Neural cell (in vitro differentiated cells): Measurements from ENCODE around the gene PMPCA. TPM values are rescaled to one million over a fixed set of nuclear protein-coding genes. Genes with fewer than 3 reads are reported as not detected.

Experiments used
- H2AFZ ChIP-seq: fragments of 200-600, 300-800 bp; sonication (generic), shearing (Covaris generic); 2 replicates; pipeline ENCODE4 v1.6.0; 2014; ENCODE audit warnings: low read depth, mild to moderate bottlenecking, antibody characterized with exemption, low read length, moderate library complexity
- H3F3A ChIP-seq: fragments of 200-600 bp; shearing (Covaris generic); 2 replicates; pipeline ENCODE4 v1.6.1; 2016; ENCODE audit warnings: mild to moderate bottlenecking, moderate library complexity, mixed read lengths, antibody characterized with exemption, low read length; ENCODE audit not compliant: insufficient read depth, poor library complexity, severe bottlenecking
- H3K27ac ChIP-seq: fragments of 200-600, 300-800 bp; sonication (generic), shearing (Covaris generic); 2 replicates; pipeline ENCODE4 v1.5.1; 2014; ENCODE audit warnings: mild to moderate bottlenecking, low read length, moderate library complexity
- H3K27me3 ChIP-seq: fragments of 300-800, 200-600 bp; sonication (generic), shearing (Covaris generic); 2 replicates; pipeline ENCODE4 v1.6.0; 2014; ENCODE audit warnings: mild to moderate bottlenecking, low read depth, low read length, moderate library complexity; ENCODE audit not compliant: insufficient read depth
- H3K36me3 ChIP-seq: fragments of 300-800, 200-600 bp; sonication (generic), shearing (Covaris generic); 2 replicates; pipeline ENCODE4 v1.5.1; 2014; ENCODE audit warnings: mild to moderate bottlenecking, antibody characterized with exemption, low read length, moderate library complexity; ENCODE audit not compliant: insufficient read depth
- H3K4me2 ChIP-seq: fragments of 300-800, 200-600 bp; sonication (generic), shearing (Covaris generic); 2 replicates; pipeline ENCODE4 v1.6.0; 2014; ENCODE audit warnings: mild to moderate bottlenecking, low read length
- H3K4me3 ChIP-seq: fragments of 300-800, 200-600 bp; sonication (generic), shearing (Covaris generic); 2 replicates; pipeline ENCODE4 v1.5.1; 2014; ENCODE audit warnings: mild to moderate bottlenecking, low read length, moderate library complexity
- H3K79me2 ChIP-seq: fragments of 200-600 bp; shearing (Covaris generic); replicated peaks from 2 replicates; pipeline ENCODE4 v1.6.0; 2014; ENCODE audit warnings: mild to moderate bottlenecking, low read length, moderate library complexity; ENCODE audit not compliant: insufficient read depth
- H3K9ac ChIP-seq: fragments of 300-800, 200-600 bp; sonication (generic), shearing (Covaris generic); 2 replicates; pipeline ENCODE4 v1.6.1; 2016; ENCODE audit warnings: mild to moderate bottlenecking, low read length, mixed read lengths
- H3K9me2 ChIP-seq: fragments of 200-600 bp; shearing (Covaris generic); 2 replicates; pipeline ENCODE4 v1.6.1; 2016; ENCODE audit warnings: mild to moderate bottlenecking, low read length, mixed read lengths; ENCODE audit not compliant: insufficient read depth
- H3K9me3 ChIP-seq: fragments of 200-600, 300-800 bp; sonication (generic), shearing (Covaris generic); 2 replicates; pipeline ENCODE4 v1.6.1; 2016; ENCODE audit warnings: mild to moderate bottlenecking, mixed run types, low read length, moderate library complexity, mixed read lengths
- H4K20me1 ChIP-seq: fragments of 200-600 bp; shearing (Covaris generic); 2 replicates; pipeline ENCODE4 v1.6.1; 2016; ENCODE audit warnings: mild to moderate bottlenecking, mixed run types; ENCODE audit not compliant: insufficient read depth
- EP300 ChIP-seq: fragments of 450-650 bp; conservative IDR thresholded peaks from 2 replicates; pipeline ENCODE4 v1.6.1; 2014; ENCODE audit warnings: antibody characterized with exemption, mild to moderate bottlenecking, moderate library complexity; ENCODE audit not compliant: poor library complexity, severe bottlenecking
- EZH2 ChIP-seq: fragments of 200-600, 300-800 bp; shearing (Covaris generic), sonication (generic); IDR thresholded peaks from 2 replicates; pipeline ENCODE4 v1.6.1; 2014; ENCODE audit warnings: antibody characterized with exemption, low read length, borderline replicate concordance, mild to moderate bottlenecking; ENCODE audit not compliant: insufficient read depth, poor library complexity, severe bottlenecking
- MXI1 ChIP-seq: fragments of 450-650 bp; conservative IDR thresholded peaks from 2 replicates; pipeline ENCODE4 v1.6.1; 2014; ENCODE audit warnings: antibody characterized with exemption, mild to moderate bottlenecking; ENCODE audit not compliant: poor library complexity, severe bottlenecking
- POLR2AphosphoS5 ChIP-seq: IDR thresholded peaks from 2 replicates; pipeline ENCODE4 v1.6.1; 2012
- RAD21 ChIP-seq: fragments of 450-650 bp; conservative IDR thresholded peaks from 2 replicates; pipeline ENCODE4 v1.6.1; 2014; ENCODE audit warnings: antibody characterized with exemption, mild to moderate bottlenecking, moderate library complexity
- REST ChIP-seq: IDR thresholded peaks from 2 replicates; pipeline ENCODE4 v1.6.1; 2012; ENCODE audit warnings: borderline replicate concordance
- SMC3 ChIP-seq: fragments of 450-650 bp; conservative IDR thresholded peaks from 2 replicates; pipeline ENCODE4 v1.6.1; 2014; ENCODE audit warnings: antibody characterized with exemption, mild to moderate bottlenecking, moderate library complexity; ENCODE audit not compliant: poor library complexity
- TAF1 ChIP-seq: IDR thresholded peaks from 2 replicates; pipeline ENCODE4 v1.6.1; 2012; ENCODE audit warnings: low read depth
- polyA plus RNA-seq: library from polyadenylated mRNA; depleted of rRNA; stranded (reverse); fragments of >200 nt; gene quantifications from 2 replicates; pipeline ENCODE4 v1.2.3, GENCODE V29; 2014

PMPCA gene
- polyA plus RNA-seq, 1 donor from 2014 or later, result 61.3 TPM

GRCh38 chr9:136443687-136444086 lies 33.2 kb downstream of the PMPCA start:
- H3F3A ChIP-seq, result no peaks in the 10 kb centered on the region
- TF ChIP-seq RAD21 (no peak), EZH2 (no peak), TAF1 (no peak), MXI1 (no peak), SMC3 (no peak), POLR2AphosphoS5 (no peak), EP300 (no peak)
- no peak overlapping the region for H3K27ac ChIP-seq
- H3K79me2 ChIP-seq, result peaks cover 4% of the 10 kb centered on the region
- H3K4me2 ChIP-seq, result no peak overlapping the region
- no peaks in the 10 kb centered on the region for H3K27me3 ChIP-seq
- no peaks in the 10 kb centered on the region for H3K9me3 ChIP-seq
- no peaks in the 10 kb centered on the region for H4K20me1 ChIP-seq
- H3K4me3 ChIP-seq, result no peak overlapping the region
- no peaks in the 10 kb centered on the region for H3K9me2 ChIP-seq
- H3K9ac ChIP-seq, result no peak overlapping the region
- no peak overlapping the region for H2AFZ ChIP-seq
- H3K36me3 ChIP-seq, result peaks cover 6% of the 10 kb centered on the region

- peaks cover 6% of the 10 kb centered on the region for H3K36me3 ChIP-seq
- no peaks in the 10 kb centered on the region for H4K20me1 ChIP-seq
- no peak overlapping the region for H3K27ac ChIP-seq
- no peak overlapping the region for H3K4me2 ChIP-seq
- no peaks in the 10 kb centered on the region for H3K9me3 ChIP-seq
- no peak overlapping the region for H2AFZ ChIP-seq
- no peaks in the 10 kb centered on the region for H3K9me2 ChIP-seq
- no peak for TF ChIP-seq POLR2AphosphoS5
- no peak for TF ChIP-seq REST
- no peak for TF ChIP-seq SMC3
- no peak for TF ChIP-seq TAF1
- no peak for TF ChIP-seq RAD21
- no peak for TF ChIP-seq EP300
- no peaks in the 10 kb centered on the region for H3F3A ChIP-seq
- no peaks in the 10 kb centered on the region for H3K79me2 ChIP-seq
- H3K27me3 ChIP-seq, result no peaks in the 10 kb centered on the region
- H3K4me3 ChIP-seq, result no peak overlapping the region
- no peak overlapping the region for H3K9ac ChIP-seq
These were observed 33.6 kb downstream of the PMPCA start for GRCh38 chr9:136444102-136444501.

GRCh38 chr9:136445799-136446198 lies 35.3 kb downstream of the PMPCA start:
- Histone ChIP-seq H3K79me2 (no peaks in the 10 kb centered on the region), H3K9ac (no peak overlapping the region), H3K4me2 (no peak overlapping the region), H3K9me2 (no peaks in the 10 kb centered on the region), H3K27me3 (no peaks in the 10 kb centered on the region), H3K27ac (no peak overlapping the region), H2AFZ (no peak overlapping the region), H3K9me3 (no peaks in the 10 kb centered on the region), H3F3A (no peaks in the 10 kb centered on the region), H4K20me1 (no peaks in the 10 kb centered on the region), H3K4me3 (no peak overlapping the region), H3K36me3 (peaks cover 6% of the 10 kb centered on the region)
- TF ChIP-seq POLR2AphosphoS5 (no peak), MXI1 (no peak), RAD21 (no peak), SMC3 (no peak), REST (no peak), TAF1 (no peak), EP300 (no peak), EZH2 (no peak)
